LNCaP clone FGC (cell line): Measurements from ENCODE around the gene FBXW9.
A peak's percentile ranks its signal among the peaks of the same experiment; 100 is the strongest.
"Not testable (repeated sequence)": the region's sequence is repeated elsewhere in the genome, so short reads cannot be mapped to it uniquely, and the experiment has no call there.

Source experiments
- DNase-seq: peaks from one replicate; pipeline ENCODE4 v3.0.0-alpha.2; 2011; ENCODE audit warnings: low read depth
- H3K4me3 ChIP-seq: 2 replicates; pipeline ENCODE4 v1.5.1; 2011; ENCODE audit warnings: mild to moderate bottlenecking, low read depth, low read length, control low read depth
- TF ChIP-seq, protein P1 (sequence below): IDR thresholded peaks from 2 replicates; pipeline ENCODE4 v1.5.1; 2012; ENCODE audit warnings: mild to moderate bottlenecking; ENCODE audit not compliant: control insufficient read depth, insufficient read depth; ENCODE audit errors: extremely low read depth

FBXW9 gene

DNA sequence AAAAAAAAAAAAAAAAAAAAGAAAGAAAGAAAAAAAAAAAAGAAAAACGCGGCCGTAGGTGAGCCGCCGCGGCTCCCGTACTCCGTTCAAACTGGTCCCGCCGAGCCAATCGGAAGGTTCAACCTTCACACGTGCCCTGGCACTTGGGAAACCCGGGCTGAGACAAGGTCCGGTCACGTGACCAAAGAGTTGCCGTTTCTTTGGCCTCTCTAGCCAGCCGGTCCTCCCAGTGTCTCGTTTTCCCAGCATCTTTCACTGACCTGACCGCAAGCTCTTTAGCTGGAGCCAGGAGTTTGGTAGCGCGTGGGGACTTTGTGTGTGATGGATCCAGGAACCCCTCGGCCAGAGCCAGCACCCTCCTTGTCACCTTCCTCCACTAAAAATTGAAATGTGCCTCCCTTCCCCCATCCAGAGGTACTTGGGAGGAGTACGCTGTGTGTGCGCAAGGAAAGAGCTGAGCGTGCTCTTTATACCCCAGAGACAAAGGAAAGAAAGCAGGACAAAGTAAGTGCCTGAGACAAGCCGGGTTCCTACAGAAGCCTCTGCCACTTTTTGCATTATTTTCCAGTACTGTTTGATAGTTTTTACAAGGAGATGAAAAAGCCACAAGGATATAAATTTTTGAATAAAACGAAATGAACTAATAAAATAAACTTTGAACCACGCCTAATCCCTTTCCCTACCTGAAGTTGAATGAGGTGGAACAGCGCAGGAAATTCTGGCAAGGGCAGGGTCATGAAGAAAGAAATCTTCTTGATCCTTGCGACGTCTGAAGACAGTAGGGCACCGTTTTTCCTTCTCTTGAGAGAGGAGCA, 26.3 kb upstream of the FBXW9 start:
- peak; percentile 98 for DNase-seq
- TF ChIP-seq, protein P1, sequence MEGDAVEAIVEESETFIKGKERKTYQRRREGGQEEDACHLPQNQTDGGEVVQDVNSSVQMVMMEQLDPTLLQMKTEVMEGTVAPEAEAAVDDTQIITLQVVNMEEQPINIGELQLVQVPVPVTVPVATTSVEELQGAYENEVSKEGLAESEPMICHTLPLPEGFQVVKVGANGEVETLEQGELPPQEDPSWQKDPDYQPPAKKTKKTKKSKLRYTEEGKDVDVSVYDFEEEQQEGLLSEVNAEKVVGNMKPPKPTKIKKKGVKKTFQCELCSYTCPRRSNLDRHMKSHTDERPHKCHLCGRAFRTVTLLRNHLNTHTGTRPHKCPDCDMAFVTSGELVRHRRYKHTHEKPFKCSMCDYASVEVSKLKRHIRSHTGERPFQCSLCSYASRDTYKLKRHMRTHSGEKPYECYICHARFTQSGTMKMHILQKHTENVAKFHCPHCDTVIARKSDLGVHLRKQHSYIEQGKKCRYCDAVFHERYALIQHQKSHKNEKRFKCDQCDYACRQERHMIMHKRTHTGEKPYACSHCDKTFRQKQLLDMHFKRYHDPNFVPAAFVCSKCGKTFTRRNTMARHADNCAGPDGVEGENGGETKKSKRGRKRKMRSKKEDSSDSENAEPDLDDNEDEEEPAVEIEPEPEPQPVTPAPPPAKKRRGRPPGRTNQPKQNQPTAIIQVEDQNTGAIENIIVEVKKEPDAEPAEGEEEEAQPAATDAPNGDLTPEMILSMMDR = no peak
- peak overlapping the region; percentile 79 for H3K4me3 ChIP-seq

DNA sequence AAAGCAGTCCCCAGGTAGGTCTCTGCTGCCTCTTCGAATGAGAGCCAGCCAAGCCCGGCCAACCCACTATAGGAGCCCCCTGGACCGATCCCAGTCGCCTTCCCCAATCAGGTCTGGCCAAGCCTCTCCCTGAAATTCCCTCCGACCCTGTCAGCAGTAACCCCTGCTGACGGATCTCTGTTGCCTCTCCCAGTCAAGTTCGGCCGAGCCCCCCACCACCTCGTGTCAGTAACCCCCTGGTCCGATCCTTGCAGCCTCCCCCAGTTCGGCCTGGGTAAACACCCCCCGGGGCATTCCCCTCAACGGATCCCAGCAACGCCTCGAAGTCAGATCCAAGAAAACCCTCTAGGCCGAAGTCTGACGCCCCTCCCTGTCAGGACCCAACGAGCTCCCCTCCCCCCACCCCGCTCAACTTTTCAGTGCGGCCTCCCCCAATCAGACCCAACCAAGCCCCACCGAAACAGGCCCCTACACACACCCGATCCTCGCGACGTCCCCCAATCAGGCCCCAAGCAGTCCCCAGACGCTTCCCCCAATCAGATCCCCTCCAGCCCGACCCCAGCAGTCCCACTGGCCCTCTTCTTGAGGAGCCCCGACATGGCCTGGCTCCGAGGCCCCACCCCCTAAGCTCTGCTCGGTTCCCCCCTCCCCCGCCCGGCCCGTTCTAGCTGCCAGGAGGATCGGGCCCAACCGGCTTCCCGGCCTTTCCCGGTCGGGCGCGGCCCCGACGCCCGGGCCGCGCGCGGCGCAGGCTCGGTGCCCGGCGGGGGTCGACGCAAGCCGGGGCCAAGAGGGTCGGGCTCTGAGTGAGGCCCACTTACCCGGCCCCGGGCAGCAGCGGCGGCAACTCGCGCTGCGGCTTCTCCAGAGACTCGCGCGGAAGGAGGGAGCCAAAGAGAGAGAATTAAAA, 25.5 kb upstream of the FBXW9 start:
- TF ChIP-seq, protein P1 = no peak
- peak overlapping the region; percentile 79 for H3K4me3 ChIP-seq
- no peak for DNase-seq

DNA sequence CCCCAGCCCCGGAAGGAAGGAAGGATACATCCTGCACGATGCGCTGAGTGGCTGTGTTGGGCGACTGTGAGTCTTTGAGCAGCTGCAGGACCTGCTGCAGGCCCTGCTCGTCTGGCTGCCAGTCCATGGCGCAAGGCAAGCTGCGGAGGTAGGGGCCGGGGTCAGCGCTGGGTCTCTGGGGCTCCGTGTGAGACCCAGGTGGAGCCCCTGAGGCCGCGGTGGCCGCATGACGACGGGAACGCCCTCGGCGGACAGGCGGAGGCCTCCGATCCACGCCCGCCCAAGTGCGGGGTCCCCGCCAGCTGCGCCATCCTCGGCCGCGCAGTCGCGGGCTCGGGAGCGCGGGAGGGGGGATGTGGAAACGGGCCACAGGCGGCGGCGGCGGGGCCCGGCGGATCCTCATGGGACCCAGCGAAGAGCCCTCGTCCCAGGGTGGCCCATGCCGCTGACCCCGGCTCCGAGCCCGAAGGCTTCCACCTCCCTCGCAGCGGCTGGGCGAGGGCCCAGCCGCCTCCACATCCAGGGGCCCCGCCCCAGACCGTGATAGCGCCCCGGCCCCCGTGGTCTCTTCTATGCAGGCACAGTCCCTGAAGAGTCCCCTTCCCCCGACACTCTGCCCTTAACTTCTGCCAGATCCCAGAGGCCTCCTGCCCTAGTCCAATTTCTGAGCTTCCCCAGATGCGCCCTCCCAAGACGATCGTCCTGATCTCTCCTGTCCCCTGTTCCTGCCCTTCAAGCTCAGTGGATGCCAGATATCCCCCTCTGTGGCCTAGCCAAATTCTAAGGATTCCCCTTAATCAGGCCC, 24.6 kb upstream of the FBXW9 start:
- H3K4me3 ChIP-seq = peak overlapping the region; percentile 79
- TF ChIP-seq, protein P1 = no peak
- DNase-seq = no peak

DNA sequence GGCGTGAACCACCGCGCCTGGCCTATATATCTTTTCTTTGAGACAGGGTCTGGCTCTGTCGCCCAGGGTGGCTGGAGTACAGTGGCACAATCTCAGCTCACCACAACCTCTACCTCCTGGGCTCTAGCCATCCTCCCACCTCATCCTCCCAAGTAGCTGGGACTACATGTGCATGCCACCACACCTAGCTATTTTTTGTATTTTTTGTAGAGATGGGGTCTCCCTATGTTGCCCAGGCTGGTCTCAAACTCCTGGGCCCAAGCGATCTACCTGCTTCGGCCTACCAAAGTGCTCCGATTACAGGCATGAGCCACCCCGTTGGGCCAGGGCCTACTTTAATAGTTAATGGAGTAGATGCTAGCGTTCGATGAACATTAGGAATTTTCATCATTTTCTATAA, 23.9 kb upstream of the FBXW9 start:
- peak overlapping the region; percentile 79 for H3K4me3 ChIP-seq
- TF ChIP-seq, protein P1 = no peak
- DNase-seq = no peak

DNA sequence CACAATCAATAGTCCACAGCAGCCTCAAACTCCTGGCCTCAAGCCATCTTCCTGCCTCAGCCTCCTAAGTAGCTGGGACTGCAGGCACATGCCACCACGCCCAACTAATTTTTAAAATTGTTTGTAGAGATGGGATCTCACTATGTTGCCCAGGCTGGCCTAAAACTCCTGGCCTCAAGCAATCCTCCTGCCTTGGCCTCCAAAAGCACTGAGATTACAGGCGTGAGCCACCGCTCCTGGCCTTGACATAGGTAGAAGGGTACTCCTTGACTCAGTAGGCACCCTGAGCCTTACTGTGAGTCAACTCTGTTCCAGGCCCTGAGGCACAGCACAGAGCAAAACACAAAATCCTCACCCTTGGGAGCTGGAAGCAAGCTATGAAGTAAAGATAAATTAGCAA, 19.5 kb upstream of the FBXW9 start:
- no peak for DNase-seq
- H3K4me3 ChIP-seq = no peak overlapping the region
- TF ChIP-seq, protein P1 = no peak

DNA sequence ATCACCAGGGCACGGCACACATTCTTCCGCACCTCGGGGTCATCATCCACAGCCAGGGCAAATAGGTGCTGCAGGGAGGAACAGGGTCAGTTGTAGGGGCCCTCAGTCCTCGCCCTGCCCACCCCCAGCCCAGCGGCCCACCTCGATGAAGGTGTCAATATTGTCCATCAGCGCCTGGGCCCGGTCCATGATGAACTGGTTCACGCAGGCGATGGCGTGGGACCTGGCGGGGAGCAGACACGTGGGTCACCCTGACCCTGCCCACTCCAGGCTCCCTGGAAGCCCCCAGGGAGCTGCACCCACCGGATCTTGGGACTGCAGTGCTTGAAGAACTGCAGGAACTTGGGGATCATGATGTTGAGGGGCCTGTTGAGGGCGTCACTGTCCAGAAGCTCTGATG, 18.7 kb upstream of the FBXW9 start:
- H3K4me3 ChIP-seq = no peak overlapping the region
- DNase-seq = no peak
- TF ChIP-seq, protein P1 = no peak

DNA sequence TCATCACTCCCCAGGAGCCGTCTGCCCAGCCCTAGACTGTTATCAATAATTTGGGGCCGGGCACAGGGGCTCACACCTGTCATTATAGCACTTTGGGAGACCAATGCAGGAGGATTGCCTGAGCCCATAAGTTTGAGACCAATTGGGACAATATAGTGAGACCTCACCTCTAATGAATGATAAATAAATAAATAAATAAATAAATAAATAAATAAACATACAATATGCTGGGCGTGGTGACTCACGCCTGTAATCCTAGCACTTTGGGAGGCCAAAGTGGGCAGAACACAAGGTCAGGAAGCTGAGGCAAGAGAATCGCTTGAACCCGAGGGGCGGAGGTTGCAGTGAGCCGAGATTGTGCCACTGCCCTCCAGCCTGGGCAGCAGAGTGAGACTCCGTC, 16.9 kb upstream of the FBXW9 start:
- DNase-seq, H3K4me3 ChIP-seq: not testable (repeated sequence)

DNA sequence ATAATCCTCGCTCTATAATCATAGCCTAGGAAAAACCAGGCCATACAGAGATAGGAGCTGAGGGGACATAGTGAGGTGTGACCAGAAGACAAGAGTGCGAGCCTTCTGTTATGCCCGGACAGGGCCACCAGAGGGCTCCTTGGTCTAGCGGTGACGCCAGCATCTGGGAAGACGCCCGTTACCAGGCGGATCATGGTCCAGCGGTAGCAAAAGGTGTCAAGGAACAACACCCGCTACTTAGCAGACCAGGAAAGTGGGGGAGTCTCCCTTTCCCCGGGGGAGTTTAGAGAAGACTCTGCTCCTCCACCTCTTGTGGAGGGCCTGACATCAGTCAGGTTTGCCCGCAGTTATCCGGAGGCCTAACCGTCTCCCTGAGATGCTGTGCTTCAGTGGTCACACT, 15.6 kb upstream of the FBXW9 start:
- not testable (repeated sequence) for DNase-seq, H3K4me3 ChIP-seq
